GM12891 (cell line): Measurements from ENCODE around the gene ZBTB20.
"Not testable (repeated sequence)": the region's sequence is repeated elsewhere in the genome, so short reads cannot be mapped to it uniquely, and the experiment has no call there.

Experiments
- DNase-seq: peaks from one replicate; pipeline ENCODE4 v3.0.0; 2011; ENCODE audit warnings: low spot score; ENCODE audit not compliant: insufficient read length
- FAIRE-seq: peaks from 2 replicates; lab custom pipeline; 2011; peaks lifted over from hg19 to GRCh38; lab: Jason Lieb, UNC
- PAX5 ChIP-seq: IDR thresholded peaks from 2 replicates; pipeline ENCODE4 v1.6.1; 2011; ENCODE audit warnings: low read length, moderate library complexity, mild to moderate bottlenecking; ENCODE audit not compliant: insufficient read depth, severe bottlenecking
- POLR2A ChIP-seq: IDR thresholded peaks from 2 replicates; pipeline ENCODE4 v1.6.1; 2011; ENCODE audit warnings: low read depth, low read length, control low read depth
- POLR2AphosphoS5 ChIP-seq: IDR thresholded peaks from 2 replicates; pipeline ENCODE4 v1.6.1; 2011; ENCODE audit warnings: low read depth, low read length, control low read depth
- POU2F2 ChIP-seq: IDR thresholded peaks from 2 replicates; pipeline ENCODE4 v1.6.1; 2011; ENCODE audit warnings: low read depth, mild to moderate bottlenecking, control low read depth, low read length, moderate library complexity
- SPI1 ChIP-seq: IDR thresholded peaks from 2 replicates; pipeline ENCODE4 v1.6.1; 2011; ENCODE audit warnings: low read depth, low read length, control low read depth
- TAF1 ChIP-seq: IDR thresholded peaks from 2 replicates; pipeline ENCODE4 v1.6.1; 2011; ENCODE audit warnings: low read depth, low read length, control low read depth

The ZBTB20 gene

GRCh38 chr3:114680299-114680698, 466.8 kb downstream of the ZBTB20 start:
- DNase-seq (no peak), FAIRE-seq (no peak)
- TF ChIP-seq PAX5 = no peak
- TF ChIP-seq POU2F2 = no peak
- no peak for TF ChIP-seq POLR2AphosphoS5
- no peak for TF ChIP-seq POLR2A
- TF ChIP-seq SPI1 = no peak
- TF ChIP-seq TAF1 = no peak

GRCh38 chr3:114679773-114680172, 467.3 kb downstream of the ZBTB20 start:
- not testable (repeated sequence) for FAIRE-seq, DNase-seq

- FAIRE-seq (no peak), DNase-seq (no peak)
- no peak for TF ChIP-seq SPI1
- no peak for TF ChIP-seq POLR2AphosphoS5
- no peak for TF ChIP-seq POU2F2
- TF ChIP-seq PAX5 = no peak
- TF ChIP-seq TAF1 = no peak
- no peak for TF ChIP-seq POLR2A
Observed at GRCh38 chr3:114675104-114675503, 472.0 kb downstream of the ZBTB20 start.

GRCh38 chr3:114674036-114674435, 473.1 kb downstream of the ZBTB20 start:
- no peak for TF ChIP-seq POU2F2
- TF ChIP-seq PAX5 = no peak
- no peak for TF ChIP-seq TAF1
- no peak for TF ChIP-seq POLR2A
- TF ChIP-seq POLR2AphosphoS5 = no peak
- DNase-seq (no peak), FAIRE-seq (no peak)

- no peak for FAIRE-seq
- DNase-seq = no peak
- no peak for TF ChIP-seq SPI1
- no peak for TF ChIP-seq POLR2A
- no peak for TF ChIP-seq TAF1
- no peak for TF ChIP-seq POLR2AphosphoS5
- TF ChIP-seq PAX5 = no peak
- TF ChIP-seq POU2F2 = no peak
Observed at GRCh38 chr3:114673481-114673880, 473.6 kb downstream of the ZBTB20 start.

- DNase-seq (no peak), FAIRE-seq (no peak)
- TF ChIP-seq PAX5 (no peak), SPI1 (no peak), POLR2A (no peak), TAF1 (no peak), POLR2AphosphoS5 (no peak), POU2F2 (no peak)
Observed at GRCh38 chr3:114672692-114673447, 474.2 kb downstream of the ZBTB20 start.

GRCh38 chr3:114671741-114672510, 475.2 kb downstream of the ZBTB20 start:
- DNase-seq (no peak), FAIRE-seq (no peak)
- TF ChIP-seq PAX5 (no peak), TAF1 (no peak), POLR2A (no peak), POU2F2 (no peak), POLR2AphosphoS5 (no peak), SPI1 (no peak)

- TF ChIP-seq POLR2AphosphoS5 (no peak), PAX5 (no peak)
- no peak for FAIRE-seq
- no peak for DNase-seq
Observed at GRCh38 chr3:114669614-114670013, 477.5 kb downstream of the ZBTB20 start.

- TF ChIP-seq POLR2A = no peak
- TF ChIP-seq POU2F2 = no peak
- TF ChIP-seq PAX5 = no peak
- no peak for TF ChIP-seq SPI1
- no peak for TF ChIP-seq TAF1
- TF ChIP-seq POLR2AphosphoS5 = no peak
- FAIRE-seq (no peak), DNase-seq (no peak)
Observed at GRCh38 chr3:114668099-114668498, 479.0 kb downstream of the ZBTB20 start.

GRCh38 chr3:114666623-114667022, 480.5 kb downstream of the ZBTB20 start:
- no peak for TF ChIP-seq TAF1
- TF ChIP-seq POLR2AphosphoS5 = no peak
- no peak for TF ChIP-seq PAX5
- TF ChIP-seq POU2F2 = no peak
- no peak for TF ChIP-seq POLR2A
- FAIRE-seq = no peak
- no peak for DNase-seq
